Mammary epithelial cell (primary cell): ENCODE results near the gene TTC12.
A peak's percentile ranks its signal among the peaks of the same experiment; 100 is the strongest.

Experiments
- EZH2 ChIP-seq: IDR thresholded peaks from 2 replicates; pipeline ENCODE4 v1.6.1; 2012; ENCODE audit warnings: low read length, inconsistent platforms, borderline replicate concordance
- TF ChIP-seq, protein P1 (sequence below), 2 donors: IDR thresholded peaks in 1 of 2; conservative IDR thresholded peaks in 1 of 2; 2 replicates each; pipeline ENCODE4 v1.5.1; 2011 to 2012; ENCODE audit warnings: inconsistent platforms in 2 of 2, low read length in 2 of 2, mild to moderate bottlenecking in 2 of 2, control low read depth in 1 of 2, low read depth in 1 of 2; ENCODE audit not compliant: insufficient read depth in 1 of 2; ENCODE audit errors: extremely low read depth in 1 of 2

DNA sequence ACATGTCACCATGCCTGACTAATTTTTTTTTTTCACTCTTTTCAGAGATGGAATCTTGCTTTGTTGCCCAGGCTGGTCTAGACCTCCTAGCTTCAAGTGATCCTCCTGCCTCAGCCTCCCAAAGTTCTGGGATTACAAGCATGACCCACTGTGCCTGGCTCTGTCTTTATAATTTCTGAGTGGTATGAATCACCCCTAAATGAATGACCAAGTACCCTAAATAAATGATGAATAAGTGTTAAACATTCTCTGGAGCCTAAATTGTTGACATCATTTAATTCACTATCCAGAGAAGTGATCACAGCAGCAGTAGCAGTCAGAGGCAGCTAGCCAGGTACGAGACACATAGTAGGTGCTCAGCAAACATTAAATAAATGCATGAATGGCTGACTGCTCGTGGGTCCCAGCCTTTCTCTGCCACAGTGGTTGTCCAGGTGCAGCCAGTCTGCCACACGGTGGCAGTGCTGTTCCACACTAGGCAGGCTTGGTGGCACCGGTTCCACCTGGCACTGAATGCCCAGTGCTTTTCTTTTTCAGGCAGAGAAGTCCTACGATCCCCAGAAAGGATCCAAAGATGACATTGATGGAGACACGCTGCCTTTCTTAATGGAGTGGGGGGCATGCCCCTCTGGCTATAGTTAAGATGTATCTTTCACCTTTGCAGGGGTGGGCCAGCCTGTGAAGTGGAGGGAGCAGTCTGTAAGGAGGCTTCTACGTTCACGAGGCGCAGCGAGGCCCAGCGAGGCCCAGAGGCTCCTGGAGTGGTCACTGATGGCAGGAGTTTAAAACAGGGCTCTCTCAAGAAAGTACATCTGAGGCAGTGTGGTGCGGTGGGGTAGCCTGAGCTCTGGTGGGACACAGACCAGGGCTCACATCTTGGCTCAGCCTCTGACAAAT lies 8.7 kb upstream of the TTC12 start:
- no peak for TF ChIP-seq EZH2
- TF ChIP-seq, protein P1, sequence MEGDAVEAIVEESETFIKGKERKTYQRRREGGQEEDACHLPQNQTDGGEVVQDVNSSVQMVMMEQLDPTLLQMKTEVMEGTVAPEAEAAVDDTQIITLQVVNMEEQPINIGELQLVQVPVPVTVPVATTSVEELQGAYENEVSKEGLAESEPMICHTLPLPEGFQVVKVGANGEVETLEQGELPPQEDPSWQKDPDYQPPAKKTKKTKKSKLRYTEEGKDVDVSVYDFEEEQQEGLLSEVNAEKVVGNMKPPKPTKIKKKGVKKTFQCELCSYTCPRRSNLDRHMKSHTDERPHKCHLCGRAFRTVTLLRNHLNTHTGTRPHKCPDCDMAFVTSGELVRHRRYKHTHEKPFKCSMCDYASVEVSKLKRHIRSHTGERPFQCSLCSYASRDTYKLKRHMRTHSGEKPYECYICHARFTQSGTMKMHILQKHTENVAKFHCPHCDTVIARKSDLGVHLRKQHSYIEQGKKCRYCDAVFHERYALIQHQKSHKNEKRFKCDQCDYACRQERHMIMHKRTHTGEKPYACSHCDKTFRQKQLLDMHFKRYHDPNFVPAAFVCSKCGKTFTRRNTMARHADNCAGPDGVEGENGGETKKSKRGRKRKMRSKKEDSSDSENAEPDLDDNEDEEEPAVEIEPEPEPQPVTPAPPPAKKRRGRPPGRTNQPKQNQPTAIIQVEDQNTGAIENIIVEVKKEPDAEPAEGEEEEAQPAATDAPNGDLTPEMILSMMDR (conservative IDR thresholded peaks at IDR 0.05 in 1 of 2, IDR thresholded peaks at IDR 0.05 in 1 of 2; ENCODE audit: extremely low read depth in 1 of 2, insufficient read depth in 1 of 2, low read depth in 1 of 2, low read length in 2 of 2), result peak; percentile 99
